ENCODE measurements around the gene RC3H2.

GRCh38 chr9:122912671-122912963 is 7.5 kb upstream of the RC3H2 start:
- TF ChIP-seq FOXP4 (CRISPR knock-in tag; IDR thresholded peaks at IDR 0.05) (no peak), ESRRA (CRISPR knock-in tag; IDR thresholded peaks at IDR 0.05; ENCODE audit: borderline replicate concordance) (no peak), CTCF (IDR thresholded peaks at IDR 0.05) (no peak), AR (CRISPR knock-in tag; IDR thresholded peaks at IDR 0.05) (no peak), PREB (CRISPR knock-in tag; IDR thresholded peaks at IDR 0.05; ENCODE audit: borderline replicate concordance) (no peak), ATF3 (CRISPR knock-in tag; conservative IDR thresholded peaks at IDR 0.05) (no peak), NR1H2 (CRISPR knock-in tag; IDR thresholded peaks at IDR 0.05) (no peak), CREB1 (CRISPR knock-in tag; IDR thresholded peaks at IDR 0.05) (no peak), CREM (CRISPR knock-in tag; IDR thresholded peaks at IDR 0.05) (no peak), SP1 (CRISPR knock-in tag; conservative IDR thresholded peaks at IDR 0.05) (no peak), ELF4 (CRISPR knock-in tag; IDR thresholded peaks at IDR 0.05; ENCODE audit: low read depth) (no peak), RELA (CRISPR knock-in tag; IDR thresholded peaks at IDR 0.05; ENCODE audit: borderline replicate concordance) (no peak)

Measured in WTC11 (cell line).